ENCODE measurements around the gene UVRAG. TPM values are rescaled to one million over a fixed set of nuclear protein-coding genes. Genes with fewer than 3 reads are reported as not detected.

The UVRAG gene
- total RNA-seq, 1 donor from 2014 or later: 14.7 TPM

GRCh38 chr11:75903276-75903675, 88.3 kb downstream of the UVRAG start:
- Histone ChIP-seq H3K4me3 (no peak overlapping the region), H3K36me3 (no peaks in the 10 kb centered on the region), H3K4me1 (peaks cover 6% of the 10 kb centered on the region), H3K9me3 (no peaks in the 10 kb centered on the region), H3K27ac (no peak overlapping the region), H3K27me3 (no peaks in the 10 kb centered on the region)
- TF ChIP-seq POLR2A (IDR thresholded peaks at IDR 0.05) (no peak), POLR2AphosphoS5 (IDR thresholded peaks at IDR 0.05; ENCODE audit: insufficient read depth in 1 of 2, low read depth in 1 of 2) (no peak), CTCF (IDR thresholded peaks at IDR 0.05) (no peak)
- intact Hi-C loops (cut with DNase I): loop anchor here (10.0 kb wide), 1 partner anchor 412 kb away; no protein-coding TSS in a partner anchor
- DNase-seq (ENCODE audit: extremely low spot score in 2 of 2): no peak

- H3K4me3 ChIP-seq: no peak overlapping the region
- no peaks in the 10 kb centered on the region for H3K9me3 ChIP-seq
- DNase-seq (ENCODE audit: extremely low spot score in 2 of 2): no peak
- intact Hi-C loops (cut with DNase I): loop anchor here (10.0 kb wide), 1 partner anchor 409 kb away; no protein-coding TSS in a partner anchor
- H3K27ac ChIP-seq: no peak overlapping the region
- no peaks in the 10 kb centered on the region for H3K36me3 ChIP-seq
- TF ChIP-seq POLR2AphosphoS5 (IDR thresholded peaks at IDR 0.05; ENCODE audit: insufficient read depth in 1 of 2, low read depth in 1 of 2) (no peak), CTCF (IDR thresholded peaks at IDR 0.05) (no peak)
- H3K4me1 ChIP-seq: peaks cover 6% of the 10 kb centered on the region
- no peaks in the 10 kb centered on the region for H3K27me3 ChIP-seq
These were observed 90.4 kb downstream of the UVRAG start for GRCh38 chr11:75905434-75905833.

GRCh38 chr11:75907906-75908527, 93.0 kb downstream of the UVRAG start:
- H3K27me3 ChIP-seq: no peaks in the 10 kb centered on the region
- DNase-seq (ENCODE audit: extremely low spot score in 2 of 2): no peak
- H3K4me1 ChIP-seq: peaks cover 6% of the 10 kb centered on the region

GRCh38 chr11:75910426-75911145, 95.6 kb downstream of the UVRAG start:
- intact Hi-C loops (cut with DNase I): no loop called here
- H3K9me3 ChIP-seq: no peaks in the 10 kb centered on the region
- H3K36me3 ChIP-seq: peaks cover 0 to 16% of the 10 kb centered on the region in 2 donors
- no peak for DNase-seq (ENCODE audit: extremely low spot score in 2 of 2)
- no peaks in the 10 kb centered on the region for H3K4me1 ChIP-seq
- no peak overlapping the region for H3K27ac ChIP-seq
- TF ChIP-seq POLR2AphosphoS5 (IDR thresholded peaks at IDR 0.05; ENCODE audit: insufficient read depth in 1 of 2, low read depth in 1 of 2): no peak
- no peak for TF ChIP-seq CTCF (IDR thresholded peaks at IDR 0.05)
- no peak for TF ChIP-seq POLR2A (IDR thresholded peaks at IDR 0.05)
- no peaks in the 10 kb centered on the region for H3K27me3 ChIP-seq
- H3K4me3 ChIP-seq: no peak overlapping the region

More at GRCh38 chr11:75907906-75908527, 93.0 kb downstream of the UVRAG start:
- TF ChIP-seq POLR2AphosphoS5 (IDR thresholded peaks at IDR 0.05; ENCODE audit: insufficient read depth in 1 of 2, low read depth in 1 of 2) (no peak), POLR2A (IDR thresholded peaks at IDR 0.05) (no peak), CTCF (IDR thresholded peaks at IDR 0.05) (no peak)
- Histone ChIP-seq H3K27ac (no peak overlapping the region), H3K9me3 (no peaks in the 10 kb centered on the region), H3K36me3 (peaks cover 0 to 12% of the 10 kb centered on the region in 2 donors), H3K4me3 (no peak overlapping the region)
- intact Hi-C loops (cut with DNase I): loop anchor here (10.0 kb wide), 1 partner anchor 407 kb away; no protein-coding TSS in a partner anchor

GRCh38 chr11:75911459-75911858, 96.4 kb downstream of the UVRAG start:
- Histone ChIP-seq H3K4me1 (no peaks in the 10 kb centered on the region), H3K36me3 (peaks cover 0 to 16% of the 10 kb centered on the region in 2 donors), H3K9me3 (no peaks in the 10 kb centered on the region), H3K27ac (no peak overlapping the region), H3K27me3 (no peaks in the 10 kb centered on the region), H3K4me3 (no peak overlapping the region)
- intact Hi-C loops (cut with DNase I): no loop called here
- no peak for TF ChIP-seq CTCF (IDR thresholded peaks at IDR 0.05)
- no peak for TF ChIP-seq POLR2A (IDR thresholded peaks at IDR 0.05)
- TF ChIP-seq POLR2AphosphoS5 (IDR thresholded peaks at IDR 0.05; ENCODE audit: insufficient read depth in 1 of 2, low read depth in 1 of 2): no peak
- no peak for DNase-seq (ENCODE audit: extremely low spot score in 2 of 2)
